Upper lobe of right lung (tissue), 1 donor: ENCODE results near the gene BRD7. TPM values are rescaled to one million over a fixed set of nuclear protein-coding genes. Genes with fewer than 3 reads are reported as not detected.

Experiments
- ATAC-seq: fragments of 200-7000 bp; cut with Tn5 transposase; one replicate; pipeline ENCODE4 v1.9.1; 2020; ENCODE audit warnings: mild to moderate bottlenecking, moderate library complexity
- DNase-seq: peaks from one replicate; pipeline ENCODE4 v3.0.0-alpha.2; 2020
- H3K27ac ChIP-seq: fragments of 200-600 bp; one replicate; pipeline ENCODE4 v1.8.0; 2022
- H3K27me3 ChIP-seq: fragments of 200-600 bp; one replicate; pipeline ENCODE4 v1.8.0; 2022; ENCODE audit warnings: mild to moderate bottlenecking
- H3K36me3 ChIP-seq: fragments of 200-600 bp; one replicate; pipeline ENCODE4 v1.8.0; 2022
- H3K4me1 ChIP-seq: fragments of 200-600 bp; one replicate; pipeline ENCODE4 v1.8.0; 2022
- H3K4me3 ChIP-seq: fragments of 200-600 bp; one replicate; pipeline ENCODE4 v1.8.0; 2022; ENCODE audit warnings: mild to moderate bottlenecking
- H3K9me3 ChIP-seq: fragments of 200-600 bp; one replicate; pipeline ENCODE4 v1.8.0; 2022
- CTCF ChIP-seq: fragments of 200-600 bp; IDR thresholded peaks from one replicate; pipeline ENCODE4 v1.8.0; 2022; ENCODE audit warnings: antibody characterized with exemption
- intact Hi-C: fragments of 100-400 bp; cut with DNase I; formaldehyde crosslinking; loops from one replicate; pipeline ENCODE4 v1.11.0; 2022
- total RNA-seq: library from RNA; stranded (reverse); fragmentation: NEBNext Ultra II Directional; extraction: Animal tissue kit (Norgen Biotek cat#: 25700); gene quantifications from one replicate; pipeline ENCODE4 v1.2.1, GENCODE V29; 2021
- donor health status: DM: no; HTN: yes; CAD: no; lungs with severe emphysema.

Gene BRD7
- total RNA-seq, 1 donor from 2014 or later, result 62.9 TPM

GRCh38 chr16:50302472-50303005, 66.2 kb downstream of the BRD7 start:
- DNase-seq, result peak; percentile 56
- peaks cover 44% of the 10 kb centered on the region for H3K36me3 ChIP-seq
- intact Hi-C loops, result no loop called here
- no peak for ATAC-seq
- H3K4me1 ChIP-seq, result peaks cover 17% of the 10 kb centered on the region
- TF ChIP-seq CTCF, result no peak
- H3K4me3 ChIP-seq, result no peak overlapping the region
- no peak overlapping the region for H3K27ac ChIP-seq
- no peaks in the 10 kb centered on the region for H3K27me3 ChIP-seq
- no peaks in the 10 kb centered on the region for H3K9me3 ChIP-seq

GRCh38 chr16:50301626-50302471, 66.9 kb downstream of the BRD7 start:
- Histone ChIP-seq H3K27me3 (no peaks in the 10 kb centered on the region), H3K4me1 (peaks cover 17% of the 10 kb centered on the region), H3K4me3 (no peak overlapping the region), H3K9me3 (no peaks in the 10 kb centered on the region), H3K36me3 (peaks cover 45% of the 10 kb centered on the region), H3K27ac (no peak overlapping the region)
- TF ChIP-seq CTCF, result no peak
- intact Hi-C loops, result no loop called here
- DNase-seq (peak; percentile 68), ATAC-seq (peak; percentile 43)

GRCh38 chr16:50300942-50301625, 67.7 kb downstream of the BRD7 start:
- ATAC-seq, result no peak
- intact Hi-C loops, result no loop called here
- TF ChIP-seq CTCF, result no peak
- H3K4me3 ChIP-seq, result no peak overlapping the region
- H3K9me3 ChIP-seq, result no peaks in the 10 kb centered on the region
- peaks cover 17% of the 10 kb centered on the region for H3K4me1 ChIP-seq
- peaks cover 48% of the 10 kb centered on the region for H3K36me3 ChIP-seq
- H3K27ac ChIP-seq, result no peak overlapping the region
- DNase-seq, result peak; percentile 62
- no peaks in the 10 kb centered on the region for H3K27me3 ChIP-seq

- intact Hi-C loops, result no loop called here
- DNase-seq (peak; percentile 53), ATAC-seq (no peak)
- Histone ChIP-seq H3K9me3 (no peaks in the 10 kb centered on the region), H3K4me3 (no peak overlapping the region), H3K27ac (no peak overlapping the region), H3K27me3 (no peaks in the 10 kb centered on the region), H3K36me3 (peaks cover 44% of the 10 kb centered on the region), H3K4me1 (peaks cover 17% of the 10 kb centered on the region)
- no peak for TF ChIP-seq CTCF
Measured at GRCh38 chr16:50299508-50300105, 69.2 kb downstream of the BRD7 start.

GRCh38 chr16:50298591-50299507, 69.9 kb downstream of the BRD7 start:
- ATAC-seq (no peak), DNase-seq (peak; percentile 55)
- Histone ChIP-seq H3K27ac (no peak overlapping the region), H3K27me3 (no peaks in the 10 kb centered on the region), H3K4me1 (peaks cover 17% of the 10 kb centered on the region), H3K36me3 (peaks cover 44% of the 10 kb centered on the region), H3K4me3 (no peak overlapping the region), H3K9me3 (no peaks in the 10 kb centered on the region)
- intact Hi-C loops, result no loop called here
- no peak for TF ChIP-seq CTCF
